GM23338 (cell line): Measurements from ENCODE around the gene RBCK1. TPM values are rescaled to one million over a fixed set of nuclear protein-coding genes. Genes with fewer than 3 reads are reported as not detected.

Source experiments
- ATAC-seq: fragments of 200-7000 bp; cut with Tn5 transposase; 3 replicates; pipeline ENCODE4 v1.9.1; 2020
- DNase-seq: peaks from one replicate; pipeline ENCODE4 v3.0.0-alpha.2; 2015; ENCODE audit warnings: low spot score
- H2AFZ ChIP-seq: fragments of 200-600 bp; sonication (generic); 2 replicates; pipeline ENCODE4 v1.8.0; 2016; ENCODE audit warnings: antibody characterized with exemption, mild to moderate bottlenecking, moderate library complexity
- H3F3A ChIP-seq: fragments of 200-600 bp; sonication (generic); replicated peaks from 2 replicates; pipeline ENCODE4 v1.8.0; 2017; ENCODE audit warnings: antibody characterized with exemption, mixed run types, low read depth
- H3K27ac ChIP-seq: fragments of 200-600 bp; sonication (generic); 2 replicates; pipeline ENCODE4 v1.6.1; 2016; ENCODE audit warnings: low read depth
- H3K27me3 ChIP-seq: fragments of 200-600 bp; sonication (generic); 2 replicates; pipeline ENCODE4 v1.8.0; 2016; ENCODE audit warnings: mild to moderate bottlenecking, mixed run types, moderate library complexity; ENCODE audit not compliant: insufficient read depth
- H3K36me3 ChIP-seq: fragments of 200-600 bp; sonication (generic); 2 replicates; pipeline ENCODE4 v1.8.0; 2016; ENCODE audit warnings: mild to moderate bottlenecking; ENCODE audit not compliant: insufficient read depth
- H3K4me1 ChIP-seq: fragments of 200-600 bp; sonication (generic); 2 replicates; pipeline ENCODE4 v1.8.0; 2016; ENCODE audit warnings: mild to moderate bottlenecking, moderate library complexity; ENCODE audit not compliant: insufficient read depth
- H3K4me2 ChIP-seq: fragments of 200-600 bp; sonication (generic); 2 replicates; pipeline ENCODE4 v1.7.1; 2017; ENCODE audit warnings: mixed run types
- H3K4me3 ChIP-seq: fragments of 200-600 bp; sonication (generic); 2 replicates; pipeline ENCODE4 v1.6.1; 2016; ENCODE audit warnings: mixed run types
- H3K79me2 ChIP-seq: fragments of 200-600 bp; sonication (generic); replicated peaks from 2 replicates; pipeline ENCODE4 v1.8.0; 2017; ENCODE audit warnings: mild to moderate bottlenecking; ENCODE audit not compliant: insufficient read depth
- H3K9me2 ChIP-seq: fragments of 200-600 bp; sonication (generic); 2 replicates; pipeline ENCODE4 v1.8.0; 2017; ENCODE audit not compliant: insufficient read depth
- H4K20me1 ChIP-seq: fragments of 200-600 bp; sonication (generic); replicated peaks from 2 replicates; pipeline ENCODE4 v1.8.0; 2017; ENCODE audit warnings: mild to moderate bottlenecking; ENCODE audit not compliant: insufficient read depth
- H3K27ac Mint-ChIP-seq: 2 replicates; pipeline ENCODE4 v1.8.0; 2020; ENCODE audit warnings: inconsistent platforms, mild to moderate bottlenecking, moderate library complexity, mixed read lengths
- H3K27me3 Mint-ChIP-seq: 3 replicates; pipeline ENCODE4 v1.8.0; 2022; ENCODE audit warnings: low read depth, mild to moderate bottlenecking, moderate library complexity, mixed read lengths, inconsistent platforms; ENCODE audit not compliant: insufficient read depth, poor library complexity
- H3K36me3 Mint-ChIP-seq: 3 replicates; pipeline ENCODE4 v1.8.0; 2021; ENCODE audit warnings: low read depth, mild to moderate bottlenecking, inconsistent platforms, moderate library complexity, mixed read lengths
- H3K4me1 Mint-ChIP-seq: 3 replicates; pipeline ENCODE4 v1.8.0; 2020; ENCODE audit warnings: mild to moderate bottlenecking, inconsistent platforms, mixed read lengths
- H3K4me3 Mint-ChIP-seq: 3 replicates; pipeline ENCODE4 v1.8.0; 2021; ENCODE audit warnings: moderate library complexity, mild to moderate bottlenecking, inconsistent platforms, mixed read lengths
- H3K9me3 Mint-ChIP-seq: 3 replicates; pipeline ENCODE4 v1.8.0; 2020; ENCODE audit warnings: moderate library complexity, mild to moderate bottlenecking, inconsistent platforms, mixed read lengths
- CREB1 ChIP-seq: fragments of 250-450 bp; sonication (Bioruptor Pico); IDR thresholded peaks from 2 replicates; pipeline ENCODE4 v1.5.0; 2020; ENCODE audit warnings: low read depth, mild to moderate bottlenecking, moderate library complexity
- CTCF ChIP-seq, 2 experiments: fragments of 200-600 bp in 1 of 2; sonication (generic) in 1 of 2; conservative IDR thresholded peaks; 2 replicates each; pipeline versions ENCODE4 v1.5.1 to v1.6.1; 2016 to 2017; ENCODE audit warnings: antibody characterized with exemption in 2 of 2, low read depth in 2 of 2, mild to moderate bottlenecking in 2 of 2, moderate library complexity in 1 of 2
- ETS1 ChIP-seq: IDR thresholded peaks from 2 replicates; pipeline ENCODE4 v1.6.1; 2016; ENCODE audit warnings: antibody characterized with exemption
- EZH2 ChIP-seq: fragments of 200-600 bp; sonication (generic); IDR thresholded peaks from one replicate; pipeline ENCODE4 v1.8.0; 2017; ENCODE audit warnings: antibody characterized with exemption, mild to moderate bottlenecking, low read depth; ENCODE audit not compliant: unreplicated experiment
- POLR2AphosphoS5 ChIP-seq: IDR thresholded peaks from 2 replicates; pipeline ENCODE4 v1.6.1; 2016; ENCODE audit warnings: antibody characterized with exemption, low read depth
- REST ChIP-seq: IDR thresholded peaks from one replicate; pipeline ENCODE4 v1.6.1; 2018; ENCODE audit warnings: antibody characterized with exemption; ENCODE audit not compliant: unreplicated experiment
- ZNF462 ChIP-seq: fragments of 250-450 bp; sonication (Bioruptor Pico); IDR thresholded peaks from 2 replicates; pipeline ENCODE4 v1.5.0; 2020; ENCODE audit warnings: mild to moderate bottlenecking, moderate library complexity
- polyA plus RNA-seq: library from polyadenylated mRNA; unstranded; fragments of >200 nt; fragmentation: Nextera tagmentation; extraction: Ambion mirVana; gene quantifications from 2 replicates; pipeline ENCODE4 v1.2.1, GENCODE V29; 2016
- total RNA-seq: library from RNA; depleted of rRNA; stranded (reverse); fragments of >200 nt; shearing (Covaris generic); gene quantifications from 2 replicates; pipeline ENCODE4 v1.2.3, GENCODE V29; 2014

RBCK1 gene
- total and polyA plus RNA-seq, 2 experiments from 2014 or later: 52.6 to 56.8 TPM

GRCh38 chr20:402496-402885 lies 5.6 kb upstream of the RBCK1 start:
- H3K27ac ChIP-seq: no peak overlapping the region
- peaks cover 12% of the 10 kb centered on the region for H3K4me1 ChIP-seq
- Mint-ChIP-seq H3K27ac (no peak overlapping the region), H3K27me3 (peaks cover 13% of the 10 kb centered on the region), H3K36me3 (peaks cover 7% of the 10 kb centered on the region), H3K4me3 (no peak overlapping the region), H3K9me3 (peaks cover 5% of the 10 kb centered on the region), H3K4me1 (peaks cover 26% of the 10 kb centered on the region)
- DNase-seq (no peak), ATAC-seq (no peak)
- H3K4me2 ChIP-seq: no peak overlapping the region
- peaks cover 5% of the 10 kb centered on the region; the same call in 1 of the 2 replicates for H3F3A ChIP-seq
- H3K9me2 ChIP-seq: no peaks in the 10 kb centered on the region
- no peaks in the 10 kb centered on the region for H3K36me3 ChIP-seq
- no peaks in the 10 kb centered on the region for H3K27me3 ChIP-seq
- no peak overlapping the region for H3K4me3 ChIP-seq
- H2AFZ ChIP-seq: no peak overlapping the region
- H3K79me2 ChIP-seq: no peaks in the 10 kb centered on the region
- TF ChIP-seq ZNF462 (CRISPR knock-in tag) (no peak), CTCF (conservative IDR thresholded peaks at IDR 0.05; ENCODE audit: low read depth in 2 of 2) (no peak), POLR2AphosphoS5 (no peak), ETS1 (no peak), REST (no peak), CREB1 (CRISPR knock-in tag) (no peak), EZH2 (no peak)
- no peaks in the 10 kb centered on the region for H4K20me1 ChIP-seq
